Dermis microvascular lymphatic vessel endothelial cell (primary cell): ENCODE results near the gene C9orf152. TPM values are rescaled to one million over a fixed set of nuclear protein-coding genes. Genes with fewer than 3 reads are reported as not detected.
"Not testable (repeated sequence)": the region's sequence is repeated elsewhere in the genome, so short reads cannot be mapped to it uniquely, and the experiment has no call there.

ENCODE experiments used
- DNase-seq, 2 donors: peaks; one replicate each; pipeline versions ENCODE4 v3.0.0 to v3.0.0-alpha.2; 2010; ENCODE audit warnings: low read depth in 2 of 2
- total RNA-seq: library from RNA; depleted of rRNA; stranded (reverse); fragments of >200 nt; gene quantifications from 2 replicates; pipeline ENCODE4 v1.2.1, GENCODE V29; 2014

The C9orf152 gene
- total RNA-seq, 1 donor from 2014 or later: not detected

GRCh38 chr9:110214586-110215355, 6.8 kb upstream of the C9orf152 start:
- DNase-seq: no peak

GRCh38 chr9:110214090-110214489, 6.1 kb upstream of the C9orf152 start:
- no peak for DNase-seq

- DNase-seq: no peak
Observed at GRCh38 chr9:110213413-110214044, 5.6 kb upstream of the C9orf152 start.

- no peak for DNase-seq
Observed at GRCh38 chr9:110207071-110207641, 803 bp downstream of the C9orf152 start.

- DNase-seq: no peak
Observed at GRCh38 chr9:110206389-110206788, 1.6 kb downstream of the C9orf152 start.

GRCh38 chr9:110205612-110206011, 2.3 kb downstream of the C9orf152 start:
- DNase-seq: not testable (repeated sequence)

- no peak for DNase-seq
Observed at GRCh38 chr9:110202232-110202631, 5.7 kb downstream of the C9orf152 start.

GRCh38 chr9:110199643-110200042, 8.3 kb downstream of the C9orf152 start:
- DNase-seq: no peak

- DNase-seq: no peak
Observed at GRCh38 chr9:110198357-110198756, 9.6 kb downstream of the C9orf152 start.

GRCh38 chr9:110197330-110198187, 10.4 kb downstream of the C9orf152 start:
- peak in 1 of 2 donors; percentile 11 for DNase-seq

- not testable (repeated sequence) for DNase-seq
Observed at GRCh38 chr9:110196084-110196499, 11.9 kb downstream of the C9orf152 start.

GRCh38 chr9:110192531-110193261, 15.3 kb downstream of the C9orf152 start:
- DNase-seq: no peak

GRCh38 chr9:110191615-110192014, 16.3 kb downstream of the C9orf152 start:
- DNase-seq: no peak

- DNase-seq: no peak
Observed at GRCh38 chr9:110189559-110190320, 18.2 kb downstream of the C9orf152 start.

- DNase-seq: no peak
Observed at GRCh38 chr9:110188991-110189390, 19.0 kb downstream of the C9orf152 start.

GRCh38 chr9:110188101-110188500, 19.9 kb downstream of the C9orf152 start:
- DNase-seq: no peak

GRCh38 chr9:110187126-110187525, 20.8 kb downstream of the C9orf152 start:
- DNase-seq: peak; percentile 53 to 82

- no peak for DNase-seq
Observed at GRCh38 chr9:110186254-110186653, 21.7 kb downstream of the C9orf152 start.

- no peak for DNase-seq
Observed at GRCh38 chr9:110185806-110186205, 22.2 kb downstream of the C9orf152 start.
